SW480 (cell line): Measurements from ENCODE around the gene MTIF2.
"Not testable (repeated sequence)": the region's sequence is repeated elsewhere in the genome, so short reads cannot be mapped to it uniquely, and the experiment has no call there.

Experiments
- DNase-seq: peaks from one replicate; pipeline ENCODE4 v3.0.0-alpha.2; 2016; ENCODE audit warnings: low spot score

The MTIF2 gene

GRCh38 chr2:55196526-55196925 lies 72.5 kb downstream of the MTIF2 start:
- DNase-seq, result no peak

DNA sequence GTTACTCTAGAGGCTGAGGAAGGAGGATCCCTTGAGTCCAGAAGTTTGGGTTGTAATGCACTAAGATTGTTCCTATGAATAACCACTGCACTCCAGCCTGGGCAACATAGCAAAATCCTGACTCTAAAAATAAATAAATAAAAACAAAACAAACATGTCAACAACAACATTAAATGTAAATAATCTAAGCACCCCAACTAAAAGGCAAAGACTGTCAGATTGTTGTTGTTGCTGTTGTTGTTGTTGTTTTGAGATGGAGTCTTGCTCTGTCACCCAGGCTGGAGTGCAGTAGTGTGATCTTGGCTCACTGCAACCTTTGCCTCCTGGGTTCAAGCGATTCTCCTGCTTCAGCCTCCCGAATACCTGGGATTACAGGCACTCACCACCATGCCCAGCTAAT lies 77.1 kb downstream of the MTIF2 start:
- not testable (repeated sequence) for DNase-seq

DNA sequence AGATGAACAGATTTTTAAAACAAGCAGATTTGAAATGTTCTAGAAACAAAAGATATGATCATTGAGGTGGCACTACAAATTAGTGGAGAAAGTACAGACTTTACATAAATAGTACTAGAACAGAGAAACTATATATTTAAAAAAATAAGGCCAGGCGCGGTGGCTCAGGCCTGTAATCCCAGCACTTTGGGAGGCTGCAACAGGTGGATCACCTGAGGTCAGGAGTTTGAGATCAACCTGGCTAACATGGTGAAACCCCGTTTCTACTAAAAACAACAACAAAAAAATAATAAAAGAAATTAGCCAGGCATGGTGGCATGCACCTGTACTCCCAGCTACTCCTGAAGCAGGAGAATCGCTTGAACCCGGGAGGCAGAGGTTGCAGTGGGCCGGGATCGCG lies 82.2 kb downstream of the MTIF2 start:
- not testable (repeated sequence) for DNase-seq
